ENCODE results near the gene SSR3.
A peak's percentile ranks its signal among the peaks of the same experiment; 100 is the strongest.

SSR3 gene

GRCh38 chr3:156509189-156510174 lies 45.4 kb downstream of the SSR3 start:
- H3K27ac Mint-ChIP-seq, result no peak overlapping the region
- no peaks in the 10 kb centered on the region for H3K9me3 Mint-ChIP-seq
- H3K4me1 Mint-ChIP-seq, result no peaks in the 10 kb centered on the region
- ATAC-seq (replicated peaks) (peak; percentile 73 to 75), DNase-seq (no peak)
- peaks cover 21 to 31% of the 10 kb centered on the region in 2 donors for H3K27me3 Mint-ChIP-seq
- H3K36me3 Mint-ChIP-seq, result peaks cover 4 to 10% of the 10 kb centered on the region in 2 donors
- H3K4me3 Mint-ChIP-seq, result no peak overlapping the region

- DNase-seq, result no peak
- ATAC-seq (replicated peaks), result no peak
- H3K36me3 Mint-ChIP-seq, result peaks cover 4 to 10% of the 10 kb centered on the region in 2 donors
- H3K9me3 Mint-ChIP-seq, result no peaks in the 10 kb centered on the region
- peaks cover 23 to 32% of the 10 kb centered on the region in 2 donors for H3K27me3 Mint-ChIP-seq
- no peak overlapping the region for H3K27ac Mint-ChIP-seq
- H3K4me1 Mint-ChIP-seq, result no peaks in the 10 kb centered on the region
- no peak overlapping the region for H3K4me3 Mint-ChIP-seq
Measured at GRCh38 chr3:156507285-156507684, 47.6 kb downstream of the SSR3 start.

DNA sequence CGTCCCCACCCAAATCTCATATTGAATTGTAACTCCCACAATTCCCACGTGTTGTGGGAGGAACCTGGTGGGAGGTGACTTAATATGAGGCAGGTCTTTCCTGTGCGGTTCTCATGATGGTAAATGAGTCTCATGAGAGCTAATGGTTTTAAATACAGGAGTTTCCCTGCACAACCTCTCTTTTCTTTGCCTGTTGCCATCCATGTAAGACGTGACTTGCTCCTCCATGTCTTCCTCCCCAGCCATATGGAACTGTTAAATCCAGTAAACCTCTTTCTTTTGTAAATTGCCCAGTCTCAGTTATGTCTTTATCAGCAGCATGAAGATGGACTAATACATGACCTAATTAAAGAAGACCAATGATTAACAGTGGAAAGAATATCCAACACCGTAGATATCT lies 56.6 kb downstream of the SSR3 start:
- Mint-ChIP-seq H3K36me3 (peaks cover 0 to 9% of the 10 kb centered on the region in 2 donors), H3K4me3 (no peak overlapping the region), H3K9me3 (peaks cover 10 to 13% of the 10 kb centered on the region in 2 donors), H3K27ac (no peak overlapping the region), H3K4me1 (no peaks in the 10 kb centered on the region), H3K27me3 (peaks cover 11 to 16% of the 10 kb centered on the region in 2 donors)
- ATAC-seq (replicated peaks) (no peak), DNase-seq (no peak)

DNA sequence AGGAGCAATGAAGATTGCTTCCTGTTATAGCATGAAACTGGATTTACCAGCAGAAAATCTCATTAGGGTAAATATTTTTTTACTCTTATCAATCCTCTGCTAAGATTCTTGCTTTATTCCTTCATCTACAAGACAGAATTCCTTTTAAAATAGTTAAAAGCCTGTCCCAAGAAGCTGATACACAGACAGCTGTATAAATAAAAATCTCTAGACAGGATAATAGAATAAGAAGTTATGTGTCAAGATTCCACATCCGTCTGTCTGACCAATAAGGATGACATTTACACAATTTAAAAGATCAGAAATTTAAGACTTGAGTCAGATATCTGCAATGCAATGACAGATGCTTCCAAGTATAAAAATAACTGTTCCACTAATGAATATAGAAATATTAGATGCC lies 57.6 kb downstream of the SSR3 start:
- Mint-ChIP-seq H3K4me1 (no peaks in the 10 kb centered on the region), H3K27ac (no peak overlapping the region), H3K9me3 (peaks cover 10 to 13% of the 10 kb centered on the region in 2 donors), H3K27me3 (peaks cover 11 to 16% of the 10 kb centered on the region in 2 donors), H3K4me3 (no peak overlapping the region), H3K36me3 (peaks cover 0 to 9% of the 10 kb centered on the region in 2 donors)
- DNase-seq, result no peak
- ATAC-seq (replicated peaks), result no peak

DNA sequence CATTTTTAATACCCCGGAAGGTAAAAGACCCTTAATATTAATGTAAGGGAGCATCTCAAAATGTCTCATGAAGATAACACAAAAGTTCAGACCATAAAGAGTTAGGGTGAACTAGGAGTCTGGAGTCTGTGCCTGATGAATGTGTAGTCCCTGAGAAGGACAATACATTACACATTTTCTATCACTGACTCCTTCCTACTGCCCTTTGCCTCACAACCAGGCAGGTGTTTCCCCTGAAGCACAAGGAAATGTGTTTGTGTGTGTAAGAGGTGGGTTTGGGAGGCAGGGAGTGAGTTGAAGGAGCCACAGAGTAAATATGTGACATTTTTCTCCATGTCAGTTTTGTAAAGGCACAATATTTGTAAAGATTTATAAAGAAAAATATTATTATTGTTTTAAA lies 59.1 kb downstream of the SSR3 start:
- ATAC-seq (replicated peaks), result no peak
- H3K4me3 Mint-ChIP-seq, result no peak overlapping the region
- peaks cover 11 to 12% of the 10 kb centered on the region in 2 donors for H3K27me3 Mint-ChIP-seq
- H3K4me1 Mint-ChIP-seq, result no peaks in the 10 kb centered on the region
- no peak for DNase-seq
- H3K36me3 Mint-ChIP-seq, result peaks cover 0 to 9% of the 10 kb centered on the region in 2 donors
- H3K27ac Mint-ChIP-seq, result no peak overlapping the region
- H3K9me3 Mint-ChIP-seq, result peaks cover 10 to 13% of the 10 kb centered on the region in 2 donors

DNA sequence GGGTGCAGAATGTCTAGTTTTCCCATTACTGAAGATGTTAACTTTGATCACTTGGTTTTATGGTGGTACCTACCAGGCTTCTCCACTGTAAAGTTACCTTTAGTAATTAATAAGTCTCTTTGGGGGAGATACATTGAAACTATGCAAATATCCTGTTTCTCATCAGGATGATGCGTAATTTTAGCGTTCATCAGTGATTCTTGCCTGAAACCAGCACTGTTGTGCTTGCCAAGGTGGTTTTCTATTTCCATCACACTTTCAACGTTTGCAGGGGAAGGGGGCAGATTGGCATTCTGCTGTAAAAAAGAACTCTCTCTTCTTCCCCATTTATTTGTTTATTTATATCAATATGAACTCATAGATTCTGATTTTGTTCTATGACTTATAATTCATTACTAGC lies 61.0 kb downstream of the SSR3 start:
- peaks cover 11 to 12% of the 10 kb centered on the region in 2 donors for H3K27me3 Mint-ChIP-seq
- ATAC-seq (replicated peaks) (no peak), DNase-seq (no peak)
- H3K9me3 Mint-ChIP-seq, result peaks cover 10 to 13% of the 10 kb centered on the region in 2 donors
- H3K4me3 Mint-ChIP-seq, result no peak overlapping the region
- H3K4me1 Mint-ChIP-seq, result no peaks in the 10 kb centered on the region
- H3K36me3 Mint-ChIP-seq, result peaks cover 0 to 9% of the 10 kb centered on the region in 2 donors
- no peak overlapping the region for H3K27ac Mint-ChIP-seq

DNA sequence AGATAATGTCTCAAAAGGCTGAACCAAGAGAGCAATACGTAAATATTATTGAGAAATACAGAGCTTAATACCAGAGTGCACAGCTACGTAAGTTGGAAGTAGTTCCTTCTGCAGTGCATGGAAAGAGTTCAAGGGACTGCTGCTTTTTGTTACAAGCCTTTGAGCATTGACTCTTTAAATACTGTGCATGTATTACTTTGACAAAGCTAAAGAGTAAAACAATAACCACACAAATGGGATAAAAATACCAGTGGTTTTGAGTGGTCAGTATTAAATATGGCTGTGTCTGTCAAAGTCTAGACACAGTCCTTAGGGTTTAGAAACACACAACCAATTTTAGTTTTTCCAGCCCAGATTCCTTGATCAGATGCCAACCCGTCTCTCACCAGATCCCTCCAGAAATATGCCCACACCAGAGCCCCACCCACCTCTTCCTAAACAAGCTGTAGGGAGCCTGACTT lies 62.1 kb downstream of the SSR3 start:
- Mint-ChIP-seq H3K27ac (no peak overlapping the region), H3K27me3 (peaks cover 11 to 12% of the 10 kb centered on the region in 2 donors), H3K36me3 (peaks cover 0 to 9% of the 10 kb centered on the region in 2 donors), H3K9me3 (peaks cover 6 to 8% of the 10 kb centered on the region in 2 donors), H3K4me1 (no peaks in the 10 kb centered on the region), H3K4me3 (no peak overlapping the region)
- ATAC-seq (replicated peaks) (no peak), DNase-seq (no peak)

GRCh38 chr3:156491192-156491591 lies 63.7 kb downstream of the SSR3 start:
- ATAC-seq (replicated peaks) (no peak), DNase-seq (no peak)
- Mint-ChIP-seq H3K4me3 (no peak overlapping the region), H3K27ac (no peak overlapping the region), H3K27me3 (peaks cover 7 to 8% of the 10 kb centered on the region in 2 donors), H3K4me1 (no peaks in the 10 kb centered on the region), H3K36me3 (peaks cover 0 to 4% of the 10 kb centered on the region in 2 donors), H3K9me3 (peaks cover 3 to 4% of the 10 kb centered on the region in 2 donors)

Measured in stimulated activated naive B cell treated with anti-CD40 and anti-IgM and Interleukin-4, amounts not matched to agents 10 μg/mL and 1 μg/mL and 100 μg/mL, for 72 hours (primary cell).